Colonic mucosa (tissue), 4 donors: ENCODE data around the gene MYOM3. TPM values are rescaled to one million over a fixed set of nuclear protein-coding genes. Genes with fewer than 3 reads are reported as not detected.

Experiments used
- DNase-seq: peaks from one replicate; pipeline ENCODE4 v3.0.0-alpha.2; 2020
- H3K27ac ChIP-seq: fragments of 200-600 bp; one replicate; pipeline ENCODE4 v1.8.0; 2021
- H3K27me3 ChIP-seq: fragments of 200-600 bp; one replicate; pipeline ENCODE4 v1.8.0; 2021
- H3K36me3 ChIP-seq: fragments of 200-600 bp; one replicate; pipeline ENCODE4 v1.8.0; 2021
- H3K4me1 ChIP-seq: fragments of 200-600 bp; one replicate; pipeline ENCODE4 v1.8.0; 2021; ENCODE audit warnings: mild to moderate bottlenecking
- H3K4me3 ChIP-seq: fragments of 200-600 bp; one replicate; pipeline ENCODE4 v1.8.0; 2021
- H3K9ac ChIP-seq, 2 donors: one replicate each; pipeline ENCODE4 v1.7.0; 2013; ENCODE audit warnings: control low read depth in 2 of 2, low read depth in 2 of 2, low read length in 2 of 2
- H3K9me3 ChIP-seq: fragments of 200-600 bp; one replicate; pipeline ENCODE4 v1.8.0; 2021
- intact Hi-C: fragments of 100-400 bp; cut with DNase I; formaldehyde crosslinking; loops from one replicate; pipeline ENCODE4 v1.14.1; 2022
- total RNA-seq, 2 donors: library from RNA; stranded (reverse); fragmentation: NEBNext Ultra II Directional in 1 of 2; extraction: Animal tissue kit (Norgen Biotek cat#: 25700) in 1 of 2; gene quantifications; one replicate each; pipeline ENCODE4 v1.2.1, GENCODE V29; 2021
- TF ChIP-seq, protein P1 (sequence below): fragments of 200-600 bp; IDR thresholded peaks from one replicate; pipeline ENCODE4 v1.8.0; 2022; ENCODE audit warnings: antibody characterized with exemption, mild to moderate bottlenecking
- donor health status: healthy.
- donor health status: DM: no; HTN: no; CAD: no.
- donor health status: DM: no; HTN: no; CAD: no.

The MYOM3 gene
- total RNA-seq, 2 donors from 2014 or later: 1.8 to 3.3 TPM

DNA sequence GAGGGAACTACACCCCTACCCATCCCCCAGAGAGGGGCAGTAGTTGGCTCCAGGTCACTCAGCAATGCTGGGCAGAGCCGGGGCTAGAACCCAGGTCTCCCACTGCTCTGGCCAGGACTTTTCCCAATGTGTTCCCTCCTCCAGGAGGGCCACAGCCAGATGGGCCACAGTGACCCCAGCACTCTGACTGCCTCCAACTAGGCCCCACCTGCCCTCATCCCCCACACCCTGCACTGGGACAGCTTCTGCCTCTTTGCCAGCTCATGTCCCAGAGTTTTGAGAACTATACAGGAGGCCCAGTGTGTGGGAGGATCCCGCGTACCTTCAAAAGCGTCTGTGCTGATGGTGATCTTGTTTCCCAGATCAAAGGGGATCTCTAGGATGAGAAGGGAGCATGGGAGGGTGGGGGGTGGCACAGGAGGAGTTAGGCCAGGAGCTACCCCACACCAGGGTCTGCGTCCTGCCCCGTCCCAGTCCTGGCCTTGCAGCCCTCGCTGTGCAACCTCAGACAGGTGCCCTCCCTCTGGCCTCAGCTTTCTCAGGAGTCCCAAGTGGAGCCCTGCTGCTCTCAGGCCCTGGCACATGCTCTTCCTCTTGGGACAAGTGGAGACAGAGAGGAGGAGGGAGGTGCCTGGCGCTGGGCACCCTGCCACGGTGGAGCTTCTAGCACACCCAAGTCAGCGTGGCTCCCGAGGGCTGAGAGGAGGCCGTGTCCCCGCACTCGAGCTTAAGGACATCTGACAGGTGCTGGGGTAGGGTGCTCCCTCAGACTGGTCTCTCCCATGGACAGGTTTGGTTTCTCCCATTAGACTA is 22.0 kb downstream of the MYOM3 start:
- no peak for DNase-seq
- H3K36me3 ChIP-seq: no peaks in the 10 kb centered on the region
- TF ChIP-seq, protein P1, sequence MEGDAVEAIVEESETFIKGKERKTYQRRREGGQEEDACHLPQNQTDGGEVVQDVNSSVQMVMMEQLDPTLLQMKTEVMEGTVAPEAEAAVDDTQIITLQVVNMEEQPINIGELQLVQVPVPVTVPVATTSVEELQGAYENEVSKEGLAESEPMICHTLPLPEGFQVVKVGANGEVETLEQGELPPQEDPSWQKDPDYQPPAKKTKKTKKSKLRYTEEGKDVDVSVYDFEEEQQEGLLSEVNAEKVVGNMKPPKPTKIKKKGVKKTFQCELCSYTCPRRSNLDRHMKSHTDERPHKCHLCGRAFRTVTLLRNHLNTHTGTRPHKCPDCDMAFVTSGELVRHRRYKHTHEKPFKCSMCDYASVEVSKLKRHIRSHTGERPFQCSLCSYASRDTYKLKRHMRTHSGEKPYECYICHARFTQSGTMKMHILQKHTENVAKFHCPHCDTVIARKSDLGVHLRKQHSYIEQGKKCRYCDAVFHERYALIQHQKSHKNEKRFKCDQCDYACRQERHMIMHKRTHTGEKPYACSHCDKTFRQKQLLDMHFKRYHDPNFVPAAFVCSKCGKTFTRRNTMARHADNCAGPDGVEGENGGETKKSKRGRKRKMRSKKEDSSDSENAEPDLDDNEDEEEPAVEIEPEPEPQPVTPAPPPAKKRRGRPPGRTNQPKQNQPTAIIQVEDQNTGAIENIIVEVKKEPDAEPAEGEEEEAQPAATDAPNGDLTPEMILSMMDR: no peak

DNA sequence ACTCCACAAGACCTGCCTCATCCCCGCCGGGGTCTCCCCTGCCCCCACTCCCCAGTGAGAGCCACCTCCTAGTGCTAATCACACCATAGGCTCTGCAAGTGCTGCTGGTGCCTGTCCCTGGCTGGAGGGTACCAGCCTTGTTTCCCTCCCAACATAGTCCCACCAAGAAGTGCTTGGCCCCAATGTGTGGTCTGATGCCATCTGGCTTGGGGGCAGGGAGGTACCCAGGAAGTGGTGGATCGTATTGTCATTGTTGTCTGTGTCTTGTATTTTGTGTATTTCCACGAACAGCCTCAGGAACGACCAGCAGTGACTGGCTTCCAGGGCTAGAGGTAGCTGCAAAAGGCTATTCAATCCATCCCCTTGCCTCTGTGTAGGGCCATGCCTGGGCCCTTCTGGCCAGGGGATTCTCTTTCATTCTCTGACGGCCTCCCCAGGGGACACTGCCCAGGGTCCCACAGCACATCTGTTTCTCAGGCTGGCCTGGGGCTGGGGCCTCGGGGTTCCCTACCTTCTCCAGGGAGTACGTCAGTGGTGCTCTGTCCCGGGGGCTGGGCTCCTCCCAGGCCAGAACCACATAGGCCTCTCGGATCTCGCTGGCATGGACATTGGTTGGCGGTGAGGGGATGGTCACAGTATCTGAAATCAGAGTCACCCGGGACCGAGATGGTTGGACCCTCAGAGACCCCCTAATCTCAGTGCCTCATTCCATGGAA is 22.8 kb downstream of the MYOM3 start:
- no peak overlapping the region for H3K9ac ChIP-seq
- no peaks in the 10 kb centered on the region for H3K36me3 ChIP-seq
- intact Hi-C loops: no loop called here
- no peaks in the 10 kb centered on the region for H3K9me3 ChIP-seq
- no peak overlapping the region for H3K27ac ChIP-seq
- no peaks in the 10 kb centered on the region for H3K4me1 ChIP-seq
- no peak for DNase-seq
- TF ChIP-seq, protein P1: no peak
- H3K27me3 ChIP-seq: no peaks in the 10 kb centered on the region
- no peak overlapping the region for H3K4me3 ChIP-seq

More for the DNA sequence above, 22.0 kb downstream of the MYOM3 start:
- Histone ChIP-seq H3K9me3 (no peaks in the 10 kb centered on the region), H3K27ac (no peak overlapping the region), H3K4me1 (no peaks in the 10 kb centered on the region), H3K27me3 (no peaks in the 10 kb centered on the region), H3K4me3 (no peak overlapping the region), H3K9ac (no peak overlapping the region)
- intact Hi-C loops: no loop called here

DNA sequence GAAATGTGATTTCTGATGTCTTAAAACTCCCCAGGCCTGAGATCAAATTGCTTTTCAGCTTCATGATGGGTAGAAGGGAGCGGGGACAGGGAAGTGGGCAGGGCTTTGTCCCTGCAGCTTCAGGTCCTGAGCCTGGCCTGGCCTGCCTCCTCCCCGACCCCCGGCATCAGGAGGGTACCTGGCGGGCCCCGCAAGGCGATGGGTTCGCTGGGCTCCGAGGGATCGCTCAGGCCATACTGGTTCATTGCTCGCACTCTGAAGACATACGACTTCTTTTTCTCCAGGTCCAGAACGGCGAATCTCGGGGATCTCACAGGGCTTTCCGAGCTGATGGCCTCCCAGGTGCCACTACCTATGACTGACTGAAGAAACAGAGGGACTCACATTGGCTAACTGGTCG is 25.5 kb downstream of the MYOM3 start:
- no peak for DNase-seq
- TF ChIP-seq, protein P1: no peak
- intact Hi-C loops: no loop called here
- H3K4me3 ChIP-seq: no peak overlapping the region
- no peaks in the 10 kb centered on the region for H3K9me3 ChIP-seq
- H3K27ac ChIP-seq: no peak overlapping the region
- no peaks in the 10 kb centered on the region for H3K36me3 ChIP-seq
- no peaks in the 10 kb centered on the region for H3K4me1 ChIP-seq
- H3K27me3 ChIP-seq: no peaks in the 10 kb centered on the region
- no peak overlapping the region for H3K9ac ChIP-seq

DNA sequence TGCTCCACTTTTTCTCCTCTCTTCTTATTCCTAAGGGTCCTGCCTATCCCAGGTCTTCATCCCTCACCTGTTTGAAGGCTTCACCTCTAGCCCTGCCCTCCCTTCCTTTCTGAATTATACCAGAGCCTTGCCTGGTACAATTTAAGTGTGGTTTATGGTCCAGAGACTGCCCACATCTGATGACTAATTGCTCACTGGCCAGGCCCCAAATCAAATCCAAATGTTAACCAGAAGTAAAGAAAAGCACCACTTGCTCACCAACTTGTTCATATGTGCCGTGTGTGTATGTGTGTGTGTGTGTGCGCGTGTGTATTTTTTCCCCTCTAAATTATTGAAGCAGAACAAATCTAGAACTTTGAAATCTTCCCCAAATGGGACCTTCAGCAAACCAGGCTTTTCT is 26.4 kb downstream of the MYOM3 start:
- Histone ChIP-seq H3K9ac (no peak overlapping the region), H3K4me1 (no peaks in the 10 kb centered on the region), H3K4me3 (no peak overlapping the region), H3K27ac (no peak overlapping the region), H3K36me3 (no peaks in the 10 kb centered on the region), H3K9me3 (no peaks in the 10 kb centered on the region), H3K27me3 (no peaks in the 10 kb centered on the region)
- intact Hi-C loops: no loop called here
- DNase-seq: no peak
- TF ChIP-seq, protein P1: no peak

DNA sequence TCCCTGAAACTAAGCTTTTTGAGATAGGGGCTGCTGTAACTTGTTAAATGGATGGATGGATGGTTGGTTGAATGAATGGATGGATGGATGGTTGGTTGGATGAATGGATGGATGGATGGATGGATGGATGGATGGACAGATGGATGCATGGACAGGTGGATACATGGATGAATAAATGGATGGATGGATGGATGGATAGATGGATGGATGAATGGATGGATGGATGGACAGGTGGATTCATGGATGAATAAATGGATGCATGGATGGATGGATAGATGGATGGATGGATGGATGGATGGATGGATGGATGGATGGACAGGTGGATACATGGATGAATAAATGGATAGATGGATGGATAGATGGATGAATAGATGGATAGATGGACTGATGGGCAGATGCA is 26.9 kb downstream of the MYOM3 start:
- no peaks in the 10 kb centered on the region for H3K36me3 ChIP-seq
- H3K4me1 ChIP-seq: no peaks in the 10 kb centered on the region
- H3K27me3 ChIP-seq: no peaks in the 10 kb centered on the region
- no peak overlapping the region for H3K4me3 ChIP-seq
- no peaks in the 10 kb centered on the region for H3K9me3 ChIP-seq
- DNase-seq: no peak
- TF ChIP-seq, protein P1: no peak
- intact Hi-C loops: no loop called here
- no peak overlapping the region for H3K9ac ChIP-seq
- no peak overlapping the region for H3K27ac ChIP-seq
